Ishikawa (cell line): ENCODE data around the gene RNF169.

Source experiments
- CEBPB ChIP-seq: IDR thresholded peaks from 2 replicates; pipeline ENCODE4 v1.6.1; 2012
- CREB1 ChIP-seq: IDR thresholded peaks from 2 replicates; pipeline ENCODE4 v1.6.1; 2012; ENCODE audit warnings: low read depth
- EGR1 ChIP-seq: IDR thresholded peaks from 2 replicates; pipeline ENCODE4 v1.6.1; 2012
- EP300 ChIP-seq: IDR thresholded peaks from 2 replicates; pipeline ENCODE4 v1.6.1; 2012; ENCODE audit warnings: borderline replicate concordance
- FOXM1 ChIP-seq: IDR thresholded peaks from 2 replicates; pipeline ENCODE4 v1.6.1; 2012; ENCODE audit warnings: low read depth, borderline replicate concordance
- NFIC ChIP-seq: IDR thresholded peaks from 2 replicates; pipeline ENCODE4 v1.6.1; 2012
- RAD21 ChIP-seq: IDR thresholded peaks from 2 replicates; pipeline ENCODE4 v1.6.1; 2012; ENCODE audit warnings: low read depth
- TAF1 ChIP-seq: IDR thresholded peaks from 2 replicates; pipeline ENCODE4 v1.6.1; 2012; ENCODE audit warnings: low read depth, mild to moderate bottlenecking
- TCF12 ChIP-seq: IDR thresholded peaks from 2 replicates; pipeline ENCODE4 v1.6.1; 2012; ENCODE audit warnings: low read depth
- TEAD4 ChIP-seq: IDR thresholded peaks from 2 replicates; pipeline ENCODE4 v1.6.1; 2012
- YY1 ChIP-seq: IDR thresholded peaks from 2 replicates; pipeline ENCODE4 v1.6.1; 2012; ENCODE audit warnings: low read depth
- ZBTB7A ChIP-seq: IDR thresholded peaks from 2 replicates; pipeline ENCODE4 v1.6.1; 2012; ENCODE audit warnings: low read depth
- TF ChIP-seq, protein P1 (sequence below): IDR thresholded peaks from 2 replicates; pipeline ENCODE4 v1.6.1; 2012
- TF ChIP-seq, protein P2 (sequence below): IDR thresholded peaks from 2 replicates; pipeline ENCODE4 v1.6.1; 2012
- TF ChIP-seq, protein P3 (sequence below): IDR thresholded peaks from 2 replicates; pipeline ENCODE4 v1.6.1; 2012; ENCODE audit warnings: low read depth, mild to moderate bottlenecking

The RNF169 gene

DNA sequence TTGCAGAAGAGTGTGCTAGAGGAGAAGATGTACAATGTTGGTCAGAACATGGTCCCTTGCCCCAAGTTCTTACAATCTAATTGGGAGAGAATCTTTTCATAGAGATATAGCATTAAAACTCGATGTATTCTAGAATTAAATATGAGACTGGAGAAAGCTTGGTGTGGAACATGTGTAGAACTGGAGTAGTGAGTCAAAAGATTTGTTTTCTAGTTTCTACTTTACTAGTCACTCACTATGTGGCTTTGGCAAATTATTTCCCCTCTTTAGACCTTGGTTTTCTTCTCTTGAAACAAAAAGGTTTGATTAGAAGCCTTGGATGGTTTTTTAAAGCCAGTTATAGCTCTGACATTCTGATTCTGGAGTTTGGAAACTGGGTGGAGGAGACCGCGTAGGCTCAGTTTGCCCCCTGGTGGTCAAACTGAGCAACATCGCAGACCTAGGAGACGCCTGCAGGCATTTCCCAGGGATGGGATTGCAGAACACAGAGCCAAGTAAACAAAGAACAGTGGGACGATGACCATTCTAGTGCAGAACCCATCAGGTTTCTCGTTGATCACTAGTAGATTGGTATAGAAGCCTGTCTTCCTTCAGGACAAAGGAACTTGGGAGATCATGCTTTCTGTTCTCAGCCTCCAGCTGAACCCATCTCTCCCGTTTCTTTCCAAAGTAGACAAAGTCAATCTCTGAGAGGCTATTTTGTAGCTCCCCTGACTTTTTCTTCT lies 8.9 kb upstream of the RNF169 start:
- TF ChIP-seq ZBTB7A: no peak
- no peak for TF ChIP-seq NFIC
- no peak for TF ChIP-seq CREB1
- TF ChIP-seq EP300: no peak
- no peak for TF ChIP-seq CEBPB
- peak; percentile 73 for TF ChIP-seq RAD21

DNA sequence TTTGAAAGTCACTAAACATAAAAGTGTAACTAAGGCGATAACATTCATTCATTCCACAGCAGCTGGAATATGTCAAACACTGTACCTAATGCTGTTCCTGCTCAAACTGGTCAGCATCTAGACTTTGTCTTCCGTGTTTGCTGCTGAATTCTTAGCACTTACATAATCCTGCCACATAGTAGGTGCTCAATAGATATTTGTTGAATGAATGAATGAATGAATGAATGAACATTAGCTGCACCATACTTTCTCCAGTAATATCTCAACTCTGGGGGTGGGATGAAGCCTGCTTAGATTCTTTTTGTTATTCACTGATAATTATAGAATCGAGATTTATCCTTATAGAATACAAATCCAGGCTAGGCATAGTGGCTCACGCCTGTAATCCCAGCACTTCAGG lies 6.6 kb upstream of the RNF169 start:
- TF ChIP-seq CEBPB: no peak
- TF ChIP-seq, protein P1, sequence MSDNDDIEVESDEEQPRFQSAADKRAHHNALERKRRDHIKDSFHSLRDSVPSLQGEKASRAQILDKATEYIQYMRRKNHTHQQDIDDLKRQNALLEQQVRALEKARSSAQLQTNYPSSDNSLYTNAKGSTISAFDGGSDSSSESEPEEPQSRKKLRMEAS: no peak
- TF ChIP-seq TEAD4: no peak
- no peak for TF ChIP-seq YY1
- TF ChIP-seq TCF12: no peak
- TF ChIP-seq, protein P2, sequence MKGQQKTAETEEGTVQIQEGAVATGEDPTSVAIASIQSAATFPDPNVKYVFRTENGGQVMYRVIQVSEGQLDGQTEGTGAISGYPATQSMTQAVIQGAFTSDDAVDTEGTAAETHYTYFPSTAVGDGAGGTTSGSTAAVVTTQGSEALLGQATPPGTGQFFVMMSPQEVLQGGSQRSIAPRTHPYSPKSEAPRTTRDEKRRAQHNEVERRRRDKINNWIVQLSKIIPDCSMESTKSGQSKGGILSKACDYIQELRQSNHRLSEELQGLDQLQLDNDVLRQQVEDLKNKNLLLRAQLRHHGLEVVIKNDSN: no peak
- no peak for TF ChIP-seq RAD21
- TF ChIP-seq TAF1: no peak
- TF ChIP-seq FOXM1: no peak
- no peak for TF ChIP-seq ZBTB7A
- no peak for TF ChIP-seq EP300

DNA sequence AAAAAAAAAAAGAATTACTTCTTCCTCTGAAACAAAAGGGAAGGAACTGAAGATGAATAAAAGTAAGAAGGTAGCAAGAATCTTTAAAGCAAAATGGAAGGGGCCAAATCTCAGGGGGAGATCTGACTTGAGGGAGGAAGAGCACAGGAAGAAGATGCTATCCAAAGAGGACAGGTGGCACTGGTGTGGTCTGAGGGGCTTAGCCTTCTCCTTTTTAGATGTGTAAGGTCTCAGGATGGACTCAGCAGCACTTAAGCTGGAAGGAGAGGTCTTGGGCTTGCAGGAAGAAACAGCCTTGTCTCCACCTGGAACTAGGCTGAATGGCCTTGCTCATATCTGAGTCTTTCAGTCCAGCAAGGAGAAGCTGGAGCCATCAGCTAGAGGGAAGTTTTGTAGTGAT lies 5.0 kb upstream of the RNF169 start:
- TF ChIP-seq NFIC: no peak

DNA sequence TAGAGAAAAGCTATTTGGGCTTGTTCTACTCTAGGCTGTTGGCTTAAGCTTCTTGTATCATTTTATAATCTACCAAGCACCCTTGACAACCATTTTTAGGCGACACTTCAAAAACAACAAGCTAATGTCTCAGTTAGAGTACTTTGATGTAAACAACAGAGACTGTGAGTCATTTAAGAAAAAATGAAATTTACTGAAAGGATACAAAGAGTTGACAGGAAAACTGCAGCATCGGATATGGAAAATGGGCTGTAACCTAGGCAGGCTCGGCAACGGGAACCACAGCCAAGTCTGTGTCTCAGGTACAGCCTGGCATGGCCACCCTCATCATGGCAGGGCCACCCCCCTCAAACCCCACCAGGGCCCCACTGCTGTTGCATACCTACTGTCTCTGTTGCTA lies 4.4 kb upstream of the RNF169 start:
- TF ChIP-seq CREB1 (no peak), RAD21 (no peak), YY1 (no peak), CEBPB (no peak), TCF12 (no peak), NFIC (no peak), EGR1 (no peak)
- TF ChIP-seq, protein P1: no peak
- TF ChIP-seq, protein P3, sequence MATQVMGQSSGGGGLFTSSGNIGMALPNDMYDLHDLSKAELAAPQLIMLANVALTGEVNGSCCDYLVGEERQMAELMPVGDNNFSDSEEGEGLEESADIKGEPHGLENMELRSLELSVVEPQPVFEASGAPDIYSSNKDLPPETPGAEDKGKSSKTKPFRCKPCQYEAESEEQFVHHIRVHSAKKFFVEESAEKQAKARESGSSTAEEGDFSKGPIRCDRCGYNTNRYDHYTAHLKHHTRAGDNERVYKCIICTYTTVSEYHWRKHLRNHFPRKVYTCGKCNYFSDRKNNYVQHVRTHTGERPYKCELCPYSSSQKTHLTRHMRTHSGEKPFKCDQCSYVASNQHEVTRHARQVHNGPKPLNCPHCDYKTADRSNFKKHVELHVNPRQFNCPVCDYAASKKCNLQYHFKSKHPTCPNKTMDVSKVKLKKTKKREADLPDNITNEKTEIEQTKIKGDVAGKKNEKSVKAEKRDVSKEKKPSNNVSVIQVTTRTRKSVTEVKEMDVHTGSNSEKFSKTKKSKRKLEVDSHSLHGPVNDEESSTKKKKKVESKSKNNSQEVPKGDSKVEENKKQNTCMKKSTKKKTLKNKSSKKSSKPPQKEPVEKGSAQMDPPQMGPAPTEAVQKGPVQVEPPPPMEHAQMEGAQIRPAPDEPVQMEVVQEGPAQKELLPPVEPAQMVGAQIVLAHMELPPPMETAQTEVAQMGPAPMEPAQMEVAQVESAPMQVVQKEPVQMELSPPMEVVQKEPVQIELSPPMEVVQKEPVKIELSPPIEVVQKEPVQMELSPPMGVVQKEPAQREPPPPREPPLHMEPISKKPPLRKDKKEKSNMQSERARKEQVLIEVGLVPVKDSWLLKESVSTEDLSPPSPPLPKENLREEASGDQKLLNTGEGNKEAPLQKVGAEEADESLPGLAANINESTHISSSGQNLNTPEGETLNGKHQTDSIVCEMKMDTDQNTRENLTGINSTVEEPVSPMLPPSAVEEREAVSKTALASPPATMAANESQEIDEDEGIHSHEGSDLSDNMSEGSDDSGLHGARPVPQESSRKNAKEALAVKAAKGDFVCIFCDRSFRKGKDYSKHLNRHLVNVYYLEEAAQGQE: no peak

DNA sequence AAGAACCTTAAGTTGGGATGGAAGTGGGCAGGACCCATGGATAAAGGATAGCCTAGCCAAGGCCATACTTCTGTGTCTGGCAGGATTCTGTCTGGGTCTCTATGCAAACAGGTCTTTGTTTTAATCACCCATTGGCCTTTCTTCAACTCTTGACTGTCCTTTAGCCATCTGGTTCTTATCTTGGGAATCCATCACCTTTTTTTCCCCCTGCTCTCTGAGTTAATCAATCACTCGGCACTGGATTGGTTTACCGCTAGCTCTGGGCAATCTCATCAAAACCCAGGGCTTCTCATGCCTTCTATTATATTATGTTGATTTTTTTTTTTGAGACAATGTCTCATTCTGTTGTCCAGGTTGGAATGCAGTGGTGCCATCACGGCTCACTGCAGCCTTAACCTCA lies 1.8 kb upstream of the RNF169 start:
- TF ChIP-seq EGR1 (no peak), EP300 (no peak), CEBPB (no peak), TEAD4 (no peak), FOXM1 (no peak), TCF12 (no peak), YY1 (no peak), NFIC (no peak), RAD21 (no peak), ZBTB7A (no peak), TAF1 (no peak), CREB1 (no peak)
- TF ChIP-seq, protein P2: no peak
- TF ChIP-seq, protein P3: no peak
- TF ChIP-seq, protein P1: no peak

DNA sequence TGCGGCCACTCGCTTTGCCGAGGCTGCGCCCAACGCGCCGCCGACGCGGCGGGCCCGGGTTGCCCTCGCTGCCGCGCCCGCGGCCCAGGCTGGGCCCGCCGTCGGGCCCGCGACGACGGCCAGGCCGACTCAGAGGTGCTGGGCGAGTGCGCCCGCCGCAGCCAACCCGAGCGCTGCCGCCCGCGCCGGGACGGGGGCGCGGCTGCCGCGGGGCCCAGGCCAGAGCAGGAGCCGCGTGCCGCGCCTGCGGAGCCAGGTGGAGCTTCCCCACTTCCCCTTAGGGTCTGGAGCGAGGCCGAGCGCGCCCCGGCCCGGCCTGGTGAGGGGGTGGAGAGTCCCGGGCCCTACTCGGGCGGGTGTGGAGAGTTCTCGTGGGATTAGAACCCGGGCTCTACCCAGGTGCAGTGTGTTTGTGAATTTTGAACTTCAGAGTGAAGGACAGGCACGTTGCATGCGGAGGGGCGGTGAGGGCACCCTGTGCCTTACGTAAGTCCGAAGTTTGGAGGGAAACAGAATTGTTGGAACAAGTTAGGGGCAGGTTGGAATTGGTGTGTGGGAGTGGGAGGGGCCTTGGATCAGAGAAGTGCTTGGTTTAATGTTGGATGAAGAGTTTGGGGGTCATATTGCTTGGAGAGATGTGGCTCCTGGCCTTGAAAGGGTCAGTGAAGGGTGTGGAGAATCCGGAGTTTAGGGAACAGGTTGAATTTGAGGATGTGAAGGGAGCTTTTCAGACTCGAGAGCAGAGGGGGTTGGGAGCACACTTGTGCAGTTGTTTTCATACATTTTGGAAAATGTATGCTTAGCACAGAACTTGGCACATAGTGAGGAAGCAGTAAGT lies 697 bp downstream of the RNF169 start:
- TF ChIP-seq YY1: no peak
- no peak for TF ChIP-seq CEBPB
- TF ChIP-seq, protein P1: peak; percentile 84
